ENCODE measurements around the gene GSK3B.

GRCh38 chr3:119934249-119934648, 160.0 kb downstream of the GSK3B start:
- TF ChIP-seq CTCF (IDR thresholded peaks at IDR 0.05) (no peak), POLR2A (IDR thresholded peaks at IDR 0.05) (no peak)
